ENCODE results near the gene CNPY3.
"Not testable (repeated sequence)": the region's sequence is repeated elsewhere in the genome, so short reads cannot be mapped to it uniquely, and the experiment has no call there.

CNPY3 gene

DNA sequence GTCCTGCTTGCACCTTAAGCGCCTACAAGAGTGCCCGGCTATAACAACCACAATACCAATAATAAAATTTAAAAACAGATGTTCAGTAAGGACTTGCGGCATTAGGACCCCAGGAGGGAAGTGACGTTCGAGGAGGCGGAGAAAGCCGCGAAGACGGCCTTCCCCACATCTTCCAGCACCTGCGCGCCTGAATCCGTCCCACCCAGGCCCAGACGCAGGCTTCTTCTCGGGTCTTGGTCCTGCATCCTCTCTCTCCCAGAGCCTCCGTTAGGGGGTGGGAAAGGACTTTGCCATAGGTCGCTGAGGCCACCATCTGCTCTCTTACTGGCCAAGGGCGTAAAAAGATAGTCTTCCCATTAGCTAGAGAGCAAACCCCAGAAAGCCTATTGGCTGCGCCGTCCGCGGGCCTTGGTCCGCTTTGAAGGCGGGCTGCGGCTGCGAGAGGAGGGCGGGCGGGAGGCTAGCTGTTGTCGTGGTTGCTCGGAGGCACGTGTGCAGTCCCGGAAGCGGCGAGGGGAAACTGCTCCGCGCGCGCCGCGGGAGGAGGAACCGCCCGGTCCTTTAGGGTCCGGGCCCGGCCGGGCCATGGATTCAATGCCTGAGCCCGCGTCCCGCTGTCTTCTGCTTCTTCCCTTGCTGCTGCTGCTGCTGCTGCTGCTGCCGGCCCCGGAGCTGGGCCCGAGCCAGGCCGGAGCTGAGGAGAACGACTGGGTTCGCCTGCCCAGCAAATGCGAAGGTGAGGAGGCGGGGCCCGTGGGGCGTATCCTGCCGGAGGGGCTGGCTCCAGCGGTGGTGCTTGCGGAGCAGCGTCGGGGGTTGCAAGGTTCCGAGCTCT is at the start of gene CNPY3:
CNPY3 (plus strand) TSS at position 495 of the 835 bp plus-strand sequence; CDS start at position 586, 91 bp downstream.
- DNase-seq, result peak; percentile 100

DNA sequence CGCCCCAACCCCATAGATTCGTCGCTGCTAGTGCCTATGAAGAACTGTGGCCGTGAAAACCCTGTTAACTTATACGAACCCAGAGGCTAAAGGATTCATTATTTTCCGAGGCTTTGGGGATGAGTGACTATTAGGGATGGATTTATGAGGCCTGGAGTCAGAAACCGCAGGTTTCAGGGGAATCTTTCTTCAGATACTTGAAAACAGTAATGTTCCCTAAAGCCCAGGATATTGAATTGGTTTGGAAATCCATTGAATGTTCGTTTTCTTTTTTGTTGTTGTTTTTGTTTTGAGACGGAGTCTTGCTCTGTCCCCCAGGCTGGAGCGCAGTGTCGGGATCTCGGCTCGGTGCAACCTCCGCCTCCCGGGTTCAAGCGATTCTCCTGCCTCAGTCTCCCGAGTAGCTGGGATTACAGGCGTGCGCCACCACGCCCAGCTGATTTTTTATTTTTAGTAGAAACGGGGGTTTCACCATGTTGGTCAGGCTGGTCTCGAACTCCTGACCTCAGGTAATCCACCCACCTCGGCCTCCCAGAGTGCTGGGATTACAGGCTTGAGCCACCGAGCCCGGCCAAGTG is 49.0 kb upstream of the CNPY3 start:
- not testable (repeated sequence) for DNase-seq

DNA sequence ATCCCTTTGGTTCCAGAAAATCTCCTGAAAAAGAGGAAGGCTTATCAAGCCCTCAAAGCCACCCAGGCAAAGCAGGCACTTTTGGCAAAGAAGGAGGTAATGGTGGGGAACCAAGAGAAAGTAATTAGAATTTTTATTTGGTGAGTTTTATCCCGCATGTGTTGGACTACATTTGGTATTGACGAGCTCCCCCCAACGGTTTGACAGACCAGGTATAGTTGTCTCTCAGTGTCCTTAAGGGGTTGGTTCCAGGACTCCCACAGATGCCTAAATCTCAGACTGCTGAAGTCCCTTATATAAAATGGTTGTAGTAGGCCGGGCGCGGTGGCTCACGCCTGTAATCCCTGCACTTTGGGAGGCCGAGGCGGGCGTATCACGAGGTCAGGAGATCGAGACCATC is 48.4 kb upstream of the CNPY3 start:
- not testable (repeated sequence) for DNase-seq

DNA sequence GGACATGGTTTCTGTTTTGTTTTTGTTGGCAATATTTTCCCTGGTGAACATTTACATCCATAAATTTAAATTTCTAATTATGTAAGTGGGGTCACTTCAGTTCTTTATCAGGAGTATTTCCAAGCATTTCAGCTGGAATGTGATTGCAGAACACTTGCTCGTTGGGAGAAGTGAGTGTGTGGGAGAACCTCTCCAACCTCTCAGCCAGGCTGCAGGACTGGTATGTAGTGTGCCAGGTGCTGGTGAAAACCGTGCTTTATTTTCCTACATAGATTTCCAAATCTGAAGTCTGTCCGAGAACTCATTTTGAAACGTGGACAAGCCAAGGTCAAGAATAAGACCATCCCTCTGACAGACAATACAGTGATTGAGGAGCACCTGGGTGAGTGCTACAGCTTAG is 43.6 kb upstream of the CNPY3 start:
- no peak for DNase-seq

DNA sequence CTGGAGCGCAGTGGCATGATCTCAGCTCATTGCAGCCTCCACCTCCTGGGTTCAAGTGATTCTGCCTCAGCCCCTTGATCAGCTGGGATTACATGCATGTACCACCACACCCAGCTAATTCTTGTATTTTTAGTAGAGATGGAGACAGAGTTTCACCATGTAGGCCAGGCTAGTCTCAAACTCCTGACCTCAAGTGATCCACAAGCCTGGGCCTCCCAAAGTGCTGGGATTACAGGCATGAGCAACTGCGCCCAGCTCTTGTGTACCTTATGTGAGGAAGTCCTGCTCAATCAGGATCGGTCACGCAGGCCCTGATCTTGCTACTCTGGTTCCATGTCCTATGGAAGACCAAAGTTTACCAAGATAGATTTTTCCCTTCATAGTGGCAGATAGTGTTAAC is 41.1 kb upstream of the CNPY3 start:
- not testable (repeated sequence) for DNase-seq

DNA sequence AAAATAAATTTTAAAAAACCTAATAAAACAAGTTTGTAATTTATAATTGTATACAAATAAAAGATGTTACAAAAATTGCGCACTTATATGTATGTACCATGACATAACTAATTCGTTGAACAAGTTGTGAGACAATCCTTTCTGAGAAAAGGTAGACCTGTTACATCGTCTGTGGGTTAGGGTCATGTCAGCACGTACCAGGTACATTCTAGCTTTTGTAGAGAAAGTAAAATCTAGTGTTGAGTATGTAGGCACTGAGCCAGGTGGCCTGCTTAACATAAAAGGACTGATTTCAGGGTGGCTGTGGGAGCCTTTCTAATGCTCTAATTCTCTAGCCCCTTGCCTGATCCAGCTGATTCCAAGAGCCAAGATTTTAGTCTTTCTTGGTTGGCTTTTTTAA is 39.5 kb upstream of the CNPY3 start:
- no peak for DNase-seq

DNA sequence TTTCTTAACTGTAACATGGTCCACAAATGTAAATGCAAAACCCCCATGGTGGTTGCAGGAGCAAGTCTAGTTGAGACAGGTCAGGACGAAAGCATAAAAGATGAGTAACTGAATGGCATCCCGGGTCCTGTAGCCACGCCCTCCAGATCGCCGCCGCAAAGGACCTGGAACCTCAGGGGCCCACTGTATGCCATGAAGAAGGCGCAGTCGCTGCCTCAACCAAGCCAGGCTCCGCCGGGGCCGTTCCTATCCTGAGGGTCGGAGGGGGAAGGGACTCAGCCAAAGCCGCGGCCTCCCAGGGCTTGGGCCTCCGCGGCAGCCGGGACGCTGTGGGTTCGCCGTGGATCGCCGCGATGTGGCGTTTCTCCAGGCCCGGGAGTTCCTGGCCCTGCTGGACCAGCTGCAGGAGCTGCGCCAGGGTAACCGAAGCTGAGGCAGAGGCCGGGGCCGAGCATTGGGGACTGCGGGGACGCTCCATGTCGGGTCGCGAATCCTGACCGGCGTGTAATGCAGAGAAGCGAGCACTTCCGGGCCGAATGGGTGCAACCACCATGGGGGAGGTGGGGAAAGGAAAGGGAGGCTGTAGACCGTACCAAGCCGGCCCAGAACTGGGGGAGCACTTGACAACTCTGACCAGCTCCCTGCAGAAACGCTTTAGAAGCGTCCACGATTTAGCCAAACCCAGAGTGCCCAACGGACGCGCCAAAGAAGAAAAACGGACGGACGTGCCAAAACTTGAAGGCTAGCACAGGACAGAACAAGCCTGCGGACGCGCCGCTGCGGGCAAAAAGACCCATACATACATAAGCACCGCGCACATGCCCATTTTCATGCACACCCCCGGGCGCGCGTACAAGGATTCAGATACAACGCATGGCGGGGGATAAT is 38.7 kb upstream of the CNPY3 start:
- DNase-seq, result peak; percentile 99

DNA sequence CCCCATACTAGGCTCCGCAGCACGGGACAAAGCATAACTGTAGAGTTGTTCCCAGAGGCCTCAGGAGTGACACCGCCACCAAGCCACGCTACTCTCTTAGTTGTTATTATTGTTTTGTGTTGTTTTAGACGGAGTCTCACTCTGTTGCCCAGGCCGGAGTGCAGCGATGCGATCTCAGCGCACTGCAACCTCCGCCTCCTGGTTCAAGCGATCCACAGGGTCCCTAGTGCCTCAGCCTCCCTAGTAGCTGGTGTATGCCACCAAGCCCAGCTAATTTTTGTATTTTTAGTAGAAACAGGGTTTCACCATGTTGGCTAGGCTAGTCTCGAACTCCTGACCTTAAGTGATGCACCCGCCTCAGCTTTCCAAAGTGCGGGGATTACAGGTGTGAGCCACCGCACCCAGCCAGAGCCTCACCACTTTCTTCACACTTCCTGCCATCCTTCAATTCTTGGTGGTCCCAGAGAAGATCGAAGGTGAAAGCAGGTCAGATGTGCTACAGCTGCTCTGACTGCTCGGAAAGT is 38.0 kb upstream of the CNPY3 start:
- no peak for DNase-seq

DNA sequence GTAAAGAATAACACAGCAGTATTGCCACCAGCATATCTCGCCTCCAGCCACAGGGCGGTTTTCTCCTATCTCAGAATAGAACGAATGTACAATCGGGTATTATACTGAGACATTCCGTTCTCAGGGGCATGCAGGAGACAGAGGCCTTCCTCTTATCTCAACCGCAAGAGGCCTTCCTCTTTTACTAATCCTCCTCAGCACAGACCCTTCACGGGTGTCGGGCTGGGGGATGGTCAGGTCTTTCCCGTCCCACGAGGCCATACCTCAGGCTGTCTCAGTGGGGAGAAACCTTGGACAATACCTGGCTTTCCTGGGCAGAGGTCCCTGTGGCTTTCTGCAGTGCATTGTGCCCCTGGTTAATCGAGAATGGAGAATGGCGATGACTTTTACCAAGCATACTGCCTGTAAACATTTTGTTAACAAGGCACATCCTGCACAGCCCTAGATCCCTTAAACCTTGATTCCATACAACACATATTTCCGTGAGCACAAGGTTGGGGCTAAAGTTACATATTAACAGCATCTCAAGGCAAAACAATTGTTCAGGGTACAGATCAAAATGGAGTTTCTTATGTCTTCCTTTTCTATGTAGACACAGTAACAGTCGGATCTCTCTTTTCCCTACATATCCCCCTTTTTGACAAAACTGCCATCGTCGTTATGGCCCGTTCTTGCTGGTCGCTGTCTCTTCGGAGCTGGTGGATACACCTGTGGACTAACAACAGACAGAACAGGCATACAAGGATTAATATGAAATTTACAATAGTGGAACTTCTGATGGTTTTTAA is 35.0 kb upstream of the CNPY3 start:
- DNase-seq, result not testable (repeated sequence)

DNA sequence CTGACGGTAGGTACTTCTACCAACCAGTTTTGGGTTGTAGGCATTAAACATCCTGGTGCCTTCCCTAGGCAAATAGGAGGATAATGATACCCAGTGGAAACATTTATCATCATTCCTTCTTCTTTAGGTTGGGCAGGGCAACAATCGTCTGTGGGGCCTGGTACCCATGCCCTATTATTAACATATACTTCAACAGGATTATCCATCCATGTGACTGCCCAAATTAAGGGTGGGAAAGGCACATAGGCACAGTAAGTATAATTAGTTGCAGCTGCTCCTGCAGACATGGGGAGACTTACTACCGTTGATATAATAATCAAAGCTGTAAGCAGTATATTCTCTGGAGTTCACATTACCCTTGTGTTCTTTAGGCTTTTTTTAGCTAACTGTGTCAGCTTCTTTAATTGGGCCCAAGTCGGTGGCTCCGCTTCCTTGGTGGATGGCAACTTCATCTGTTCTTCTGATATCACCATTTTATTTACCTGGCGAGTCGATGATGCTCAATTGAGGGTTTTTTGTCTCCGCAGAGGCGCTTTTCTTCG is 33.0 kb upstream of the CNPY3 start:
- DNase-seq, result no peak

DNA sequence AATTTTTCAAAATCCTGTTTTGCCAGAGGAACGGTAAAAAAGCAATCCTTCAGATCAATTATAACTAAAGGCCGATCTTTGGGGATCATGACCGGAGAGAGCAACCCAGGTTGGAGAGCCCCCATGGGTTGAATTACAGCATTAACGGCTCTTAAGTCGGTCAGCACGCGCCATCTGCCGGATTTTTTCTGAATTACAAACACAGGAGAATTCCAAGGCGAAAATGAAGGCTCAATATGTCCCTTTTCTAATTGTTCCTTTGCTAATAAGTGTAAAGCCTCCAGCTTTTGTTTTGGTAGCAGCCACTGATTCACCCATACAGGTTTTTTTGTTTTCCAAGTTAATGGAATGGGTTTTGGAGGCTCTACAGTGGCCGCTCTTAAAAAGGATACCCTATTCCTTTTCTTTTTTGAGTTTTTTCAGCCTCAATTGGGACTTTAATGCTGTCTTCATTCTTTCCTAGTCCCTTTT is 30.4 kb upstream of the CNPY3 start:
- peak; percentile 82 for DNase-seq

DNA sequence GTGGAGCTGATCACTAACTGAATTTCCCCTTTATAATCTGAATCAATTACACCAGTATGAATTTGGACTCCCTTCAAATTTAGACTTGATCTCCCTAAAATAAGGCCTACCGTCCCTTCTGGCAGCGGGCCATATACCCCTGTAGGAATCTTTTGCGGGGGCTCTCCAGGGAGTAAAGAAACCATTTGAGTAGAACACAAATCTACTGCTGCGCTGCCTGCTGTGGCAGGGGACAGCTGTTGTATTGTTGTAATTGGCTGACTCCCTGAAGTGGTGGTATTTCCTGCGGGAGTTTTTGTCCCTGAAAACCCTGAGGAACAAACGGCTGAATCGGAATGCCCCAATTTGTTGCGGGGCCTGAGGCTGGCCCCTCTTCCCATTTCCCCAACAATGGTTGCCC is 29.4 kb upstream of the CNPY3 start:
- DNase-seq, result peak; percentile 77

DNA sequence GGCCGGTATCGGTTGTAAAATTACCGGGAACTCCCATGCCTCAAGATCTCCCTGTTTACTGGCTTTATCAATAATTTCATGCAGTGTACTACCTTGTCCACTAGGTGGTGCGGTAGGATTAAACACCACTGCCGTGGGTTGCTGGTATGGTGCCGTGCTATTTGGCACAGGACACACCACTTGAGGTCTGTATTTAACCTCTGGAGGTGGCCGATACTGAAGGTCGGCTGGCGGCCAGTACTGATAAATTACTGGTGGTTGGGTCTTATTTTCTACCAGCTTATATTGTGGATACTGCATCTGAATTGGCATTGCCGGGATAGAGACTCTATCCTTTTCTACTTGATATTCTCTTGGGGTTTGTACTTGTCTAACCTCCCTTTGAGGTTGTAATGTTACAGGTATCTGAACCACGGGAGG is 27.7 kb upstream of the CNPY3 start:
- DNase-seq, result peak; percentile 93

DNA sequence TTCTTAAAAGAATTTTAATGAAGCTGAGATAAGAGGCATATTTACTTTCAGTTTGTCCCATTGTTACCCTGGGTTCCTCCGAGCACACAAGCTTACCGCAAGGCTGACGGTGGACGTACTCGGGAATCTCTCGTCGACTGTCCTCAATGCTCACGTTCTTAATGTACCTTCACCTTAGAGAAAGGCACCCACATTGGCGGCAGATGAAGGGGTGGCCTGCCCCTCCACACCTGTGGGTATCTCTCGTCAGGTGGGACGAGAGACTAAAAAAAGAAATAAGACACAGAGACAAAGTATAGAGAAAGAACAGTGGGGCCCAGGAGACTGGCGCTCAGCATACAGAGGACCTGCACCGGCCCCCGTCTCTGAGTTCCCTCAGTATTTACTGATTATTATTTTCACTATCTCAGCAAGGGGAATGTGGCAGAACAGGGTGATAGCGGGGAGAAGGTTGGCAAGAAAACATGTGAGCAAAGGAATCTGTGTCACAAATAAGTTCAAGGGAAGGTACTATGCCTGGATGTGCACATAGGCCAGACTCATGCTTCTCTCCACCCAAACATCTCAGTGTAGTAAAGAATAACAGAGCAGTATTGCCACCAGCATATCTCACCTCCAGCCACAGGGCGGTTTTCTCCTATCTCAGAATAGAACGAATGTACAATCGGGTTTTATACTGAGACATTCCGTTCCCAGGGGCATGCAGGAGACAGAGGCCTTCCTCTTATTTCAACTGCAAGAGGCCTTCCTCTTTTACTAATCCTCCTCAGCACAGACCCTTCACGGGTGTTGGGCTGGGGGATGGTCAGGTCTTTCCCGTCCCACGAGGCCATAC is 26.6 kb upstream of the CNPY3 start:
- not testable (repeated sequence) for DNase-seq

DNA sequence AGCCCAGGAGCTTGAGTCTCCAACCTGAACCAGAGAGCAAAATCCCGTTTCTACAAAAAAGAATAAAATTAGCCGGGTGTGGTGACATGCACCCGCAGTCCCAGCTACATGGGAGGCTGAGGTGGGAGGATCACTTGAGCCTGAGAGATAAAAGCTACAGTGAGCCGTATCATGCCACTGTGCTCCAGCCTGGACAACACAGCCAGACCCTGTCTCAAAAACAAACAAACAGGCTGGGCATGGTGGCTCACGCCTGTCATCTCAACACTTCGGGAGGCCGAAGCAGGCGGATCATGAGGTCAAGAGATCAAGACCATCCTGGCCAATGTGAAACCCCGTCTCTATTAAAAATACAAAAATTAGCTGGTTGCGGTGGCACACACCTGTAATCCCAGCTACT is 24.8 kb upstream of the CNPY3 start:
- no peak for DNase-seq

DNA sequence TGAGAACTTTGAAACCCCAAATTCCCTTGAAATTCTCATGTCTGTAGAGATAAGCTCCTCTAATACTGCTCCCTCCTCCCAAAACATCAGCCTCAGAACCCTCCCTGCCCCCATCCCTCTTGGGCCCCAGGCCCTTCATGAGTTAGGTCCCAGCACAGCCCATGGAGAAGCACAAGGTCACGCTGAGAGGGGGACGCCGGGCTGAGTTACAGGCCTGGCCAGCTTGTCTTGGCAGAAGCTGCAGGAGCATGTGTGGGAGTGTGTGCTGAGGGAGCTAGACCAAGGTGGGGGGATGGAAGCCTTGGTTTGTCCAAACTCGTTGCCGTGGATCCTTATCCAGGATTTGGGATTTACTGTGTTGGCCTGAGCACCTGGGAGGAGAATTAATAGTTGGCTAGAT is 21.9 kb upstream of the CNPY3 start:
- no peak for DNase-seq

DNA sequence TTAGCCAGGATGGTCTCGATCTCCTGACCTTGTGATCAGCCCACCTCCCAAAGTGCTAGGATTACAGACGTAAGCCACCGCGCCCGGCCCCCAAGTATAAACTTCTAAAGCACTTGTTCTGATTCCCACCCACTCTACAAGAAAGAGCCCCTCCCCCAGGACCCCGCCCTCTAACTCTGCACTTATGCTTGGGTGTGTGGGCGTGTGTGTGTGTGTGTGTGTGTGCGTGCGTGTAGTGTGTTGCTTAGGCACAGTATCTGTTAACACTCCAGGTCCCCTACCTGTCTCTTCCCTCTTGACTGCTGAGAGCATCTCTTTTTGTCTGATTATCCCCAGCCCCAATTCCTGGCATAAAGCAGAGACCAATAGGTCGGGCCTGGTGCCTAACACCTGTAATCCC is 19.4 kb upstream of the CNPY3 start:
- no peak for DNase-seq

DNA sequence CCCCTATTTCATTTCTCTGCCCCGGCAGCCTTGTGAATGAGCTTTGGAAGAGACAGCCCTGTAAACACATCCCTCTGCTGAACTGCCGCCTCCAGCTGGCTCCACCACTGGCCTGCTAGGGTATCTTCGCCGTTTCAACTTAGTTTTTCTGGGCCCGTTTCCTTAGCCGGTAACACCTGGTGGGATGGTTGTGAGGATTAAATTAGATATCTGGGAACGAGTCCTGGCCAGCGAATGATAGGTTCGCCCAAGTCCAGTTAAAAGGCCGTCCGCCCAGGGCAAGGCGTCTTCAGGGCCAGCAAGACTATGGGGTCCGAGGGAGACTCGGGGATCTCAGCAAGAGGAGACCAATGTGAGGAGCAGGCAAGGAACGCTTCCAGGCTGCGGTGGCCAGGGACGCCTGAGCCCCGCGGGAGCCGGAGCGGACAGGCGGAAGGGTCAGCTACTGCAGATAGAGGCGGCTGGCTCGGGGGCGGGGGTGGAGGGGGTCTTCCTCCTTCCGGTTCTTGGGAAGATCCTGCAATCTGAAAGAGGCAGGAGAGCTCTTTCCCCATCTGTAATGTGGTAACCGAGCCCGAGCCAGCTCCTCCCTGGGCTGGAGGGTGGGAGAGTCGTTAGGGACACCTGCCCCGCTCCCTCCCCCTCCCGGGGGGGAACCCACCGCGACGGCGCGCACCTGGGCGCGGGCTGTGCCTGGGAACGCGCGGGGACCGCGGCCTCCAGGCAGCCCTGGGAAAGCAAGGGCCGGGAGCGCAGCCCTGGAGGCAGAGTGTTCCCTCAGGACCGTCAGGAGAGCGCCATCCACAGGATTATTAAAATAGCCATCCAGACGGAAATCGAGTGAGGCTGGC is 17.9 kb upstream of the CNPY3 start:
- DNase-seq, result peak; percentile 94

DNA sequence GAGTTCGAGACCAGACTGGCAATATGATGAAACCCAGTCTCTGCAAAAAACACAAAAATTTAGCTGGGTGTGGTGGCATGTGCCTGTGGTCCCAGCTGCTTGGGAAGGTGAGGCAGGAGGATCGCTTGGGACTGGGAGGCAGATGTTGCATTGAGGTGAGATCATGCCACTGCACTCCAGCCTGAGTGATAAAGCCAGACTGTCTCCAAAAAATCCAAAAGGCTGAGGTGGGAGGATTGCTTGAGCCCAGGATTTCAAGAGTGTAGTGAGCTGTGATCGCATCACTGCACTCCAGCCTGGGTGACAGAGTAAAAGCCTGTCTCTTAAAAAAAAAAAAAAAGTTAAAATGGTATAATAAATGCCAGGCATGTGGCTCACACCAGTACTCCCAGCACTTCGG is 14.7 kb upstream of the CNPY3 start:
- no peak for DNase-seq

DNA sequence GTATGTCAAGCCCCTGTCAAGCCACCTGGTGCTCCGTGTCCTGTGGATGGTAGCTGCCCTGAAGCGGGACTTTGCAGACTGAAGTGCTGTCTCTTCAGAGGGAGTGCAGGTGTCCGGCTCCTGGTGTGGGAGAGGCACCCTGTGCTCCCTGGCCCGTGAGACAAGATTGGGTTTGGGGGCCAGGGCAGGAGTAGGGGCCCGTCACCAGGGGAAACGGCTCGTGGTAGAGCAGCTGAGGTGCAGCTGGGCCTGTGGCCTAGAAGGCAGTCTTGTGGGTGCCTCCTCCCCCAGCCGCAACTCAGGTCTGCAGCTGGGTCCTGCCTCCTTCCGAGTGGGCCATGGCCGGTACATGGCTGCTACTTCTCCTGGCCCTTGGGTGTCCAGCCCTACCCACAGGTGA is 13.5 kb upstream of the CNPY3 start, which contains the start of gene PTCRA:
PTCRA (plus strand) TSS at position 322 of the 400 bp plus-strand sequence; CDS start at position 339, 17 bp downstream.
- DNase-seq, result no peak

Data from NCI-H146 (cell line).